Endodermal cell (in vitro differentiated cells): ENCODE results near the gene HLTF. TPM values are rescaled to one million over a fixed set of nuclear protein-coding genes. Genes with fewer than 3 reads are reported as not detected.

Source experiments
- DNase-seq: peaks from one replicate; pipeline ENCODE4 v3.0.0-alpha.2; 2017
- H3K27ac ChIP-seq: 2 replicates; pipeline ENCODE4 v1.5.1; 2013; ENCODE audit warnings: mild to moderate bottlenecking, low read depth, low read length, moderate library complexity
- H3K27me3 ChIP-seq: 2 replicates; pipeline ENCODE4 v1.6.1; 2013; ENCODE audit warnings: mild to moderate bottlenecking, low read length, moderate library complexity; ENCODE audit not compliant: insufficient read depth, control insufficient read depth, poor library complexity, severe bottlenecking
- H3K36me3 ChIP-seq: 2 replicates; pipeline ENCODE4 v1.7.0; 2013; ENCODE audit warnings: mild to moderate bottlenecking, low read length, moderate library complexity; ENCODE audit not compliant: control insufficient read depth, insufficient read depth
- H3K4me1 ChIP-seq: one replicate; pipeline ENCODE4 v1.7.0; 2013; ENCODE audit warnings: low read length; ENCODE audit not compliant: control insufficient read depth, insufficient read depth
- H3K4me3 ChIP-seq: 2 replicates; pipeline ENCODE4 v1.5.1; 2013; ENCODE audit warnings: mild to moderate bottlenecking, low read length, moderate library complexity
- H3K9ac ChIP-seq: 2 replicates; pipeline ENCODE4 v1.6.1; 2013; ENCODE audit warnings: mild to moderate bottlenecking, low read length, moderate library complexity; ENCODE audit not compliant: poor library complexity, severe bottlenecking; ENCODE audit errors: extremely low read depth
- H3K9me3 ChIP-seq: 2 replicates; pipeline ENCODE4 v1.6.1; 2013; ENCODE audit warnings: mild to moderate bottlenecking, low read length, moderate library complexity; ENCODE audit not compliant: control insufficient read depth
- H3K27ac Mint-ChIP-seq: 2 replicates; pipeline ENCODE4 v1.8.0; 2020; ENCODE audit warnings: mixed read lengths
- H3K27me3 Mint-ChIP-seq: 2 replicates; pipeline ENCODE4 v1.8.0; 2021; ENCODE audit warnings: mild to moderate bottlenecking, mixed read lengths; ENCODE audit not compliant: insufficient read depth
- H3K36me3 Mint-ChIP-seq: 2 replicates; pipeline ENCODE4 v1.8.0; 2020; ENCODE audit warnings: low read depth, mixed read lengths
- H3K4me1 Mint-ChIP-seq: 2 replicates; pipeline ENCODE4 v1.8.0; 2020; ENCODE audit warnings: mixed read lengths
- H3K4me3 Mint-ChIP-seq: 2 replicates; pipeline ENCODE4 v1.8.0; 2020; ENCODE audit warnings: mild to moderate bottlenecking, moderate library complexity, mixed read lengths
- H3K9me3 Mint-ChIP-seq: 2 replicates; pipeline ENCODE4 v1.8.0; 2020; ENCODE audit warnings: mild to moderate bottlenecking, mixed read lengths
- WGBS, 2 experiments: methylation state at CpG; one replicate each; pipeline versions ENCODE4 v1.1.5 to v1.1.7; 2013; ENCODE audit warnings: missing lambda C conversion rate in 2 of 2, mixed read lengths in 1 of 2; ENCODE audit not compliant: insufficient coverage in 1 of 2, insufficient read length in 1 of 2; 5-methylcytosine and 5-hydroxymethylcytosine counted together
- total RNA-seq, 2 donors: library from RNA; stranded (reverse); fragmentation: NEBNext Ultra II Directional in 1 of 2; extraction: Animal tissue kit (Norgen Biotek cat#: 25700) in 1 of 2; gene quantifications; 2 replicates in 1 of 2; 3 replicates in 1 of 2; pipeline ENCODE4 v1.2.1, GENCODE V29; 2021
- TF ChIP-seq, protein P1 (sequence below): fragments of 200-600 bp; sonication (generic); conservative IDR thresholded peaks from 2 replicates; pipeline ENCODE4 v1.5.0; 2021; ENCODE audit warnings: antibody characterized with exemption, mild to moderate bottlenecking

HLTF gene
- total RNA-seq, 2 donors from 2014 or later: 61.2 to 75.7 TPM

GRCh38 chr3:149007567-149008257 is 78.6 kb downstream of the HLTF start:
- DNase-seq: no peak
- no peaks in the 10 kb centered on the region for H3K27me3 ChIP-seq
- Mint-ChIP-seq H3K9me3 (no peaks in the 10 kb centered on the region), H3K27me3 (no peaks in the 10 kb centered on the region), H3K27ac (no peak overlapping the region), H3K36me3 (peaks cover 28% of the 10 kb centered on the region), H3K4me1 (peaks cover 19% of the 10 kb centered on the region), H3K4me3 (no peak overlapping the region)
- 95 to 100% methylated on average over 2 to 7 of the region's 7 CpGs for WGBS, 2 experiments
- TF ChIP-seq, protein P1, sequence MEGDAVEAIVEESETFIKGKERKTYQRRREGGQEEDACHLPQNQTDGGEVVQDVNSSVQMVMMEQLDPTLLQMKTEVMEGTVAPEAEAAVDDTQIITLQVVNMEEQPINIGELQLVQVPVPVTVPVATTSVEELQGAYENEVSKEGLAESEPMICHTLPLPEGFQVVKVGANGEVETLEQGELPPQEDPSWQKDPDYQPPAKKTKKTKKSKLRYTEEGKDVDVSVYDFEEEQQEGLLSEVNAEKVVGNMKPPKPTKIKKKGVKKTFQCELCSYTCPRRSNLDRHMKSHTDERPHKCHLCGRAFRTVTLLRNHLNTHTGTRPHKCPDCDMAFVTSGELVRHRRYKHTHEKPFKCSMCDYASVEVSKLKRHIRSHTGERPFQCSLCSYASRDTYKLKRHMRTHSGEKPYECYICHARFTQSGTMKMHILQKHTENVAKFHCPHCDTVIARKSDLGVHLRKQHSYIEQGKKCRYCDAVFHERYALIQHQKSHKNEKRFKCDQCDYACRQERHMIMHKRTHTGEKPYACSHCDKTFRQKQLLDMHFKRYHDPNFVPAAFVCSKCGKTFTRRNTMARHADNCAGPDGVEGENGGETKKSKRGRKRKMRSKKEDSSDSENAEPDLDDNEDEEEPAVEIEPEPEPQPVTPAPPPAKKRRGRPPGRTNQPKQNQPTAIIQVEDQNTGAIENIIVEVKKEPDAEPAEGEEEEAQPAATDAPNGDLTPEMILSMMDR: no peak
- no peak overlapping the region for H3K27ac ChIP-seq
- no peaks in the 10 kb centered on the region for H3K9me3 ChIP-seq
- H3K9ac ChIP-seq: no peak overlapping the region
- peaks cover 4% of the 10 kb centered on the region for H3K4me1 ChIP-seq
- no peak overlapping the region for H3K4me3 ChIP-seq
- H3K36me3 ChIP-seq: peaks cover 15% of the 10 kb centered on the region

DNA sequence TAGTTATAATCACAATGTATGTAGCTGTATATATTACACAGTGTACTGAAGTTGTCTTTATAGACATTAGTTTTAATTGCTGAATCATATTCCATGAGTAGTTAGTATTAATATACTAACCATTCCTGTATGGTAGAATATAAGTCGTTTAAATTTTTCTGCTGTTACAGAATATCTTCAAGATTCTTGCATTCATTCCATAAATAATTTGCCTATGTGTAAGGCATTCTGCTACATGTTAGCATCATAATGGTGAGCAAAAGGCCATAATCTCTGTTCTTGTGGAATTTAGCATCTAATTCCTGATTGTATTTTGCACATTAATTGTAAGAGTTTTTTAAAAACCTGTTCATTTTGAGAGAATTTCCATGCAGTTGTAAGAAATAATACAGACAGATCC is 80.9 kb downstream of the HLTF start:
- Histone ChIP-seq H3K36me3 (peaks cover 15% of the 10 kb centered on the region), H3K4me1 (peaks cover 4% of the 10 kb centered on the region), H3K9ac (no peak overlapping the region), H3K27ac (no peak overlapping the region), H3K27me3 (no peaks in the 10 kb centered on the region), H3K9me3 (no peaks in the 10 kb centered on the region), H3K4me3 (no peak overlapping the region)
- TF ChIP-seq, protein P1: no peak
- no peak for DNase-seq
- H3K4me1 Mint-ChIP-seq: peaks cover 19% of the 10 kb centered on the region
- H3K27me3 Mint-ChIP-seq: no peaks in the 10 kb centered on the region
- peaks cover 15% of the 10 kb centered on the region for H3K36me3 Mint-ChIP-seq
- no peaks in the 10 kb centered on the region for H3K9me3 Mint-ChIP-seq
- 100% methylated on average over 1 of the region's 1 CpG; no CpG with 5 or more reads in 1 of the 2 experiments for WGBS, 2 experiments
- H3K4me3 Mint-ChIP-seq: no peak overlapping the region
- H3K27ac Mint-ChIP-seq: no peak overlapping the region

DNA sequence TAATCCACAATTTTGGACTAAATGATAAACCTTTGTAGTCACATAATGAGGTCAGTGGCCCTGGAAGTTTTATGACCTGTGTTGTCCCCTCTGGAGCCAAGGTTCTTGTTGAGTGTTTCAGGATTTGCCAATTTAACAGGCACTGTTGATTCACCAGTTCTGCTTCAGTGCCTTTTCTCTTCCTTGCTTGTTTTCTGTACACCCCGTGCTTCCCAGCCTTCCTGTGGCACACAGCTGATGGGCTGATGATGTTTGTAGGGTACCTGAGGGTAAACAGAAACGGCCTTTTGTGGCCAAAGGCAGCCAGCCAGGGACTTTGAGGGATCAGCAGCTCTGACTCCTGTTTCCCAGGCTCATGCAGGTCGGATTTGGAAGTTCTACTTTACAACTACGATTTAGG is 81.7 kb downstream of the HLTF start:
- Mint-ChIP-seq H3K4me1 (peaks cover 24% of the 10 kb centered on the region), H3K27ac (peak overlapping the region; percentile 89), H3K27me3 (no peaks in the 10 kb centered on the region), H3K9me3 (no peaks in the 10 kb centered on the region), H3K4me3 (no peak overlapping the region), H3K36me3 (peaks cover 10% of the 10 kb centered on the region)
- WGBS, 2 experiments: 75 to 90% methylated on average over 2 to 4 of the region's 4 CpGs
- DNase-seq: no peak
- H3K27ac ChIP-seq: no peak overlapping the region
- H3K9ac ChIP-seq: no peak overlapping the region
- H3K27me3 ChIP-seq: no peaks in the 10 kb centered on the region
- H3K9me3 ChIP-seq: no peaks in the 10 kb centered on the region
- peaks cover 10% of the 10 kb centered on the region for H3K36me3 ChIP-seq
- H3K4me1 ChIP-seq: peaks cover 4% of the 10 kb centered on the region
- no peak overlapping the region for H3K4me3 ChIP-seq
- TF ChIP-seq, protein P1: no peak
